ENCODE measurements around the gene PRKAR2B.
"Not testable (repeated sequence)": the region's sequence is repeated elsewhere in the genome, so short reads cannot be mapped to it uniquely, and the experiment has no call there.

PRKAR2B gene

DNA sequence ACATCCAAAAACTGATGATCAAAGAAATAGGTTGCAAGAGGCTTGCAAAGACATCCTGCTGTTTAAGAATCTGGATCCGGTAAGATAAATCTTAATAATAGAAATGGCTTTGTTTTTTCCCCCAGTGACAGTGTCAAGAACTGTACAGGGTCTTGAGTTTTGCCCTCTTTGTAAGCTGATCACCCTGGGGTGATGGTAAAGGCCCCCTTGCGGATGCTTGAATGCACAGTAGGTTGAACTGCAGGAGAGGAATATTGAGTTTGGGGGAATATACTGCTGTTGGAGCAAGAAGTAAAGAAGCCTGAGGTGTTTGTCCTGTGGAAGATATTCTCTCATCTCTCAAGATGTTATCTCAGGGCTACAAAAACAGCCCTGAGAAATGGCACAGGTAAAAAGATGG lies 83.7 kb downstream of the PRKAR2B start:
- no peak for DNase-seq

DNA sequence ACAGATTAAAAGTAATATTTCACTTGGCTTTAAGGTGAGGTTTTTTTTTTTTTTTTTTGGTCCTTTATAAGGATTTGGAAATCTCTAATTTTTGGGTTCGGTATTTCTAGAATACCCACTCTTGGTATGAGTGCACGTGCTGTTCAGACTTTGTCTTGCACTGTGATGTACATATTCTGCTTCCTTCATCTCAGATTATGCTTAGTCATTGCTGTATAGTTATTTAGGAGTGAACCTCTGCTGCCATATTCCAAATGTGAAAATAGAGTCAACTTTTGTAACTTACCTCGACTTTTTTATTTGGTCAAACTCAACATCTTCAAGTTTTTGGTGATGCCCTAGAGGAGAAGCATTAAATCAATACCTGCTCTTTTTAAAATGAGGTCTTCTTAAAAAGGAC lies 84.2 kb downstream of the PRKAR2B start:
- DNase-seq = no peak

DNA sequence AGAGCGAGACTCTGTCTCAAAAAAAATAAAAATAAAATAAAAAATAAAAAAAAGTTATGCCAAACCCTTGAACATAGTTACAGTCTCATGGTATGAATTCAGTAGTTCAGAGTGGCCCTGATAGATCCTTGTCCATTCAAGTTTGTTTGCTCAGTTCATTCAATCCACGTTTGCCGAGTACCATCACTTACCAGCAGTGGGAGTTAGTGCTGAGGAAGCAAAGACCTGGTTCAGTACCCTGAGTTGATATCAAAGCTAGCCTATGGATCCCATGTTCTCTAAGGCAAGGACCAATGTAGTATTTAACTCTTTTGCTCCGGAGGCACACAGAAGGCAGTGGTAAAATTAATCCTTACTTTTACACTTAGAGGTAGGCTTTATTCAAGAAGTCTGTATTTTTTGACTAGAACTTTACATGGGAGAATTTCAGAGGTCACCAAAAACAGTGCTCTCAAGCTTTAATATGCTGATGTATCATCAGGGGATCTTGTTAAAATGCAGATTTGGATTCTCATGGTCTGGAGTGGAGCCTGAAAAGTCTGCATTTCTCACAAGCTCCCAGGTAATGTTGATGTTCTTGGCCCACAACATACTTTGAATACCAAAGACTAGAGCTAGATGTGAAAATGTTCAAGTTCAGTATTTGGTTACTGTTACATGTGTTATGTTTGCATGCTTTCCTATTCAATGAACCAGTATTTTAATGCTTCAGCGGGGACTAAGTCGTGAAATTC lies 86.1 kb downstream of the PRKAR2B start:
- no peak for DNase-seq

DNA sequence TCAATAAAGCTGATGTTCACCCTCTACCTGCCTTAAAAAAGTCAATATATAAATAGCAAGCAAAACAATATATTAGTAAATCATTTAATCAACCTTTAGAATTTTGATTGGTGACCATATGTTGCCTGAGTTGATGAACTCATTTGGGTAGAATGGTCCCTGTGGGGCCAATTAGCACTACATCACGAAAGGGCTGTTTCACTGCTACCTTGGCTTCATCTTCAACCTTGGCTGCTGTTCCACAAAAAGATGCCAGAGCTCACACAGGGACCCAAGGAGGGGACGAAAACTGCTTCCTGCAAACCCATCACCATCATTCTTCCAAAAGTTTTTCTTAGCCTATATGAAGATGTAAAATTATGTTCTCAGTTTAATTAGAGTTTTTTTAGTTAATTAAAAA lies 88.9 kb downstream of the PRKAR2B start:
- no peak for DNase-seq

DNA sequence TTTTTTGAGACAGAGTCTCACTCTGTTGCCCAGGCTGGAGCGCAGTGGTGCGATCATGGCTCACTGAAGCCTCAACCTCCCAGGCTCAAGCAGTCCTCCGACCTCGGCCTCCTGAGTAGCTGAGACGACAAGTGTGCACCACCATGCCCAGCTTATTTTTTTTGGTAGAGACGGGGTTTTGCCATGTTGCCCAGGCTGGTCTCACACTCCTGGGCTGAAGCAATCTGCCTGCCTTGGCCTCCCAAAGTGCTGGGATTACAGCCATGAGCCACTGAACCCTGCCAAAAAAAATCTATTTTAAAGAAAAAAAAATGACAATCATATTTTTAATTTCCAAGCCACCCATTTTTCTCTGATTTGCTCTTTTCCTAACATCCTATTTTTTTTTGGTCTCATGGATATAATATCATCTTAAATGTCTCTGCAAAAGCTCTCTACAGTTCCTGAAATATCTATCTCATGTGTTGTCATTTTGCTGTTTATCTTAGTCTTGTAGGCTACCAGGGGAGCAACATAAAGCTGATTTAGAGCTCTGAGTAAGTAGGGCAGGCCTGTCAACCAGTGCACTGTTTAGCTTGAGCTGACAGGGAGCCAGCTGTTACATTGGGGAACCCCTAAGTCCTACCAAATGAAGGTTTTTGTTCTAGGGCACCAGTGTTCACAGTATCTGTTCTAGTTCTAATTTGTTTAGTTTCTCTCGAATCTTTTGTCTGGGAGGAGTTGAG lies 94.4 kb downstream of the PRKAR2B start:
- no peak for DNase-seq

DNA sequence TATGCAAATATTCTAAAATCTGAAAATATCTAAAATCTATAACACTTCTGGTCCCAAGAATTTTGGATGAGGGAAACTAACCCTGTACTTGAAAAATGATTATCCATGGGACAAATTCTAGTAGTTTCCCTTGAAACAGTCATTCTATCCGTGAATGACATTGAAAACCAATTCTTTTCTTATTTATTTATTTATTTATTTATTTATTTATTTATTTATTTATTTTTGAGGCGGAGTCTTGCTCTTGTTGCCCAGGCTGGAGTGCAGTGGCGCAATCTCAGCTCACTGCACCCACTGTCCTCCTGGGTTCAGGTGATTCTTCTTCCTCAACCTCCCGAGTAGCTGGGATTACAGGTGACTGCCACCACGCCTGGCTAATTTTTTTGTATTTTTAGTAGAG lies 99.4 kb downstream of the PRKAR2B start:
- DNase-seq = not testable (repeated sequence)

DNA sequence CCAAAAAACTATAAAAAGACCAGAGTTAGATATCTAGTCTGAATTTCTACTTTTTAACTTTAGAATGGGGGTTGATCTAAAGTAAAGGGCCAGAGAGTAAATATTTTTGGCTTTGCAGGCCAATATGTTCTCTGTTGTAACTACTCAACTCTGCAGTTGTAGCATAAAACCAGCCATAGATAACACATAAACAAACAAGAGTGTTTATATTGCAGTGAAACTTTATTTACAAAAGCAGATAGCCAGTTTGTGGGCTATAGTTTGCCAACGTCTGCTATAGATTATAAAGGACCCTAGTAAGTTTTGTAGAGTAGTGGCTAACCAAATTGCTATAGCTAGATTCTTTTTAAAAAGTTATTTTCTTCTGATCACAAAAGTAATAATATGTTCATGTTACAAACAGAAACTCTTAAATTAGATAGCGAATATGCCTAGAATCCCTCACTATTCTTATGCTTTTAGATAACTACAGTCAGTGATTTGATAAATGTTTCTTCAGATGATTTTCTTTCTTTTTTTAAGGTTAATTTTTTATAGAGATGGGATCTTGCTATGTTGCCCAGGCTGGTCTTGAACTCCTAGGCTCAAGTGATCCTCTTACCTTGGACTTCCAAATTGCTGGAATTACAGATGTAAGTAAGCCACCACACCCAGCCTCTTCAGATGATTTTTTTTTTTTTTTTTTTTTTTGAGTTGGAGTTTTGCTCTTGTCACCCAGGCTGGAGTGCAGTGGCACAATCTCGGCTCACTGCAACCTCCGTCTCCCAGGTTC lies 100.7 kb downstream of the PRKAR2B start:
- DNase-seq = no peak

DNA sequence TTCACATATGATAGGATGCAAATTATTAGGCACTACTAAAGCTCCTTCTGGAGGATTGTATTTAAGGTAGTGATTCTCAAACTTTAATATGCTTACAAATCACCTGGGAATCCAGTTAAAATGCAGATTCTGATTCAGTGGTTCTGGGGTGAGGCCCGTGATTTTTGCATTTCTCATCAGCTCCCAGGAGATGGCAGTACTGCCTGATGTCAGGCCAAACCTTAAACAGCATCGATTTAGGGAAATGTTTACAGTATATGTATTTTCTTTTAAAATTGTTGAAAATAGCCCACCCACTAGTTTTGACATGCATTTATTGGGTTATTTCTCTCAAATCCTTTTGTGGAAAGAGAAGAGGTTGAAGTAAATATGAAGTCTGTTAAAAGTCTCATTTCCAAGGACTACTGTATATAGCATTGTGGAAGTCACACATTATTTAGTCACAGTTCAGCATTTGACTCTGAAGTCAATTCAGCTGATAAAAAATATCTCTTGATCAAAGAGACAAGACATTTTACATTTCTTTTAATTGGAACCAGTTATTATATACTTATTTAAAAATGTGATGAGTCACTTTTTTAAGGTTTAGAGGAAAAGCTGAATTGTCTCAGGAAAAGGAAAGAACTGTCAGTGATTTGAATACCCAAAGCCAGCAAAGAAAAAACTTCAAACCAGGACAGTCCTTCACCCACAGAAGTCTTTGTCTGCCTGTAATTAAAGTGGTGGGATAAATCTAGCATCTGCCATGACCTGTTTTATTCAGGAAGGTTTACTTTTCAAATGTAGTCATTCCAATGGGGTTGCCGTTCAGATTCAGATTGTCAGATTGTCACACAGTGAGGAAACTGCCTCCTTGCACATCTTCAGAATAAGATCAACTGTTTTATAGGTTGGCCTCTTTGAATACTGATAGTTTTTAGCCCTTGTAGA lies 103.2 kb downstream of the PRKAR2B start:
- peak; percentile 57 for DNase-seq

DNA sequence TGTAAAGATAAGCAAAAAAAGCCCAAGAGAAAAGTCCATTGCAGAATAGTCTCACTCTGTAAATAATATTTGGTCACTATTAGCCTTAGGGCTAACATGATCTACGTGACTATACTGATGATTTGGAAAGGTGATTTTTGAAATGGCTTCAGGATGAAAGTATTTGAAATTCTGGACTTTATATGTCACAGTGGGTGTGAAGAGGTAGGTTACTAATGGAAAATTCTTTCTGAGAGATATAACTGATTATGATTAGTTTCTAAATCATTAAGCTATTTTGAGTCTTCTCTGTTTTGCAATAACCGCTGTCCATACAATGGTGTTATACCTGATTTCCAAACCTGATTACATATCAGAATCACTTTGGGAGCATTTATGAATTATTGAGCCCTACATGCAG lies 104.2 kb downstream of the PRKAR2B start:
- DNase-seq = no peak

DNA sequence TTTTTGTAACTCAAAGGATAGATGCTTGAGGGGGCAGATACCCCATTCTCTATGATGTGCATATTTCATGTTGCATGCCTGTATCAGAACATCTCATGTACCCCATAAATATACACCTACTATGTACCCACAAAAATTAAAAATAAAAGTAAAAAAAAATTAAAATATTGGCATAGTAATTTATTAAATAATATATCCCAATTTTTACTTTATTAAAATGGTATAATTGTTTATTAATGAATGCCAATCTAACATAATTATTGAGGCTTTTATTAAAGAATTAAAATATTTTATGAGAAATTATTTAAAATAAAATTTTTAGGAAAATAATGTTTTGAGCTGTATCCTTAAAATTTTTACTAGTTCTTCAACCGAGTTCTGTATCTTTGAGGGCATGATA lies 105.4 kb downstream of the PRKAR2B start:
- DNase-seq = no peak

DNA sequence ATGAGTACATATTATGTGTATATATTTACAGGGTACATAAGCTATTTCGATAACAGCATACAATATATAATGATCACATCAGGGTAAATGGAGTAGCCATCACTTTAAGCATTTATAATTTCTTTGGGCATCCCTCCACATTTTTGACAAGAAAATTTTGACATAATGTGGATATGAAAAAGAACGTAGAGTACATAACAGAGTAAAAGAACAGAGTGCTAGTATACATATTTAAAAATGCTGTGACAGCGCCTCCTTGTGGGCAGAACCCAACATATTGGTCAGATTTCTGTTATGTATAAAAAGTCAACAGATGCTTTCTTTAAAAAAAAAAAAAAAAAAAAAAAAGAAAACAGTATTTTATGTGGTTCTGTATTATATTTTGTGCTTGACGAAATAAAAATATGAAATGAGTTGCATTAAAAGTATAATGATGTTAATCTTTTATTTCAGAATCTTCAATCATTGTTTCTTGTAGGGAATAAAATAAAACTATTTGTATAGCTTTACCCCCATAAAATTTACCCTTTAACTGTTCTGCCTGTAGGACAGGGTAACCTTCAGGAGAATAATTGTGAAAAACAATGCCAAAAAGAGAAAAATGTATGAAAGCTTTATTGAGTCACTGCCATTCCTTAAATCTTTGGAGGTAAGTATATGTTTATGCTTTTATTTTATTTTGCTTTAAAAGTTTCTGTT lies 106.0 kb downstream of the PRKAR2B start:
- peak; percentile 85 for DNase-seq

DNA sequence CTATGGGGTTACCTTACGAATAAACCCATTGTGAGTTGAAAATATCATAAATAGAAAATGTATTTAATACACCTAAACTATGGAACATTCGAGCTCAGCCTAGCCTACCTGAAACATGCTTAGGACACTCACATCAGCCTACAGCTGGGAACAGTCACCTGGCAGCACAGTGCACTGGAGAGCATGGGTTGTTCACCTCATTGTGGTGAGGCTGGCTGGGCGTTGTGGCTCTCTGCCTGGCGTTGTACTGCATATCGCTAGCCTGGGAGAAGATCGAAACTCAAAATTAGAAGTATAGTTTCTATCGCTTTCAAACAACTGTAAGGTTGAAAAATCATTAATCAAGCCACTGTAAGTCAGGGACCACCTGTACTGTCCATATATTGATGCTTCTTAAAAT lies 107.0 kb downstream of the PRKAR2B start:
- no peak for DNase-seq

DNA sequence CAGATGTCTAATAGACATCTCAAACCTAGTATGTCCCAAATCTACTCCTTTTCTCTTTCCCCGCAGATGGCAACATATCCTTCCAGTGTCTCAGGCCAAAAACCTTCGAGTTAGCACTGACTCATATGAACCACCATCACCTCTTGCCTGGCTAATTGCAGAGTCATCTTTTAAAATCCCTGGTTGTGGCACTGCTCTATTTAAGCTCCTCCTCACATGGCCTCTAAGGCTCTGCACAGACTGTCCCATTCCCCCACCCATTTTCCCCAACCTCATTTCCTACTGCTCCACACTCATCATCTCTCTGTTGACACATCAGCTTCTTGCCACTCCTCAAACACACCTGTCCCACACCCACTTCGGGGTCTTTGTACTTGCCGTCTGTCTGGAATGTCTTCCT lies 107.5 kb downstream of the PRKAR2B start:
- DNase-seq = no peak

DNA sequence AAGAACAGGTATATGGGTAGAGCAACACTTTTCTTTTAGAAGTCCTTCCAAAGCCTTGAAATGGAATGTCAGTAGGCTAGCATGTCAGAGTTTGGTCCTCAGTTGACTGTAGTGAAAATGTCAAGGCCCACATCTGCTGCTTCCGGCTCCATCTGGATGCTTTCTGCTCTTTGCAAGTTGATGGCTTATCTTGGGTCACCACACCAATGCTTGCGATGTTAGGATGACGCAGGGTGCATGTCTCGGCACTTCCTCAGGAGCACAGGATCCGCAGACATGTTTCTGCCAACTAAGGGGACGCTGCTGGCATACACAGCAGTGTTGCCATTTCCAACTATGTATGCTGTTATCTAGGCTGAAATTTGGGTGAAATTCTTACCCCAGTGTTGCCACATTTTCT lies 110.3 kb downstream of the PRKAR2B start:
- no peak for DNase-seq

DNA sequence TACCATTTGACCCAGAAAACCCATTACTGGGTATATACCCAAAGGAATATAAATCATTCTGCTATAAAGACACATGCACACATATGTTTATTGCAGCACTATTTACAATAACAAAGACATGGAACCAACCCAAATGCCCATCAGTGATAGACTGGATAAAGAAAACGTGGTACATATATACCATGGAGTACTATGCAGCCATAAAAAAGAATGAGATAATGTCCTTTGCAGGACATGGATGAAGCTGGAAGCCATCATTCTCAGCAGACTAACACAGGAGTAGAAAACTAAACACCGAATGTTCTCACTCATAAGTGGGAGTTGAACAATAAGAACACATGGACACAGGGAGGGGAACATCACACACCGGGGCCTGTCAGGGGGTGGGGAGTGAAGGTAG lies 111.2 kb downstream of the PRKAR2B start:
- not testable (repeated sequence) for DNase-seq

DNA sequence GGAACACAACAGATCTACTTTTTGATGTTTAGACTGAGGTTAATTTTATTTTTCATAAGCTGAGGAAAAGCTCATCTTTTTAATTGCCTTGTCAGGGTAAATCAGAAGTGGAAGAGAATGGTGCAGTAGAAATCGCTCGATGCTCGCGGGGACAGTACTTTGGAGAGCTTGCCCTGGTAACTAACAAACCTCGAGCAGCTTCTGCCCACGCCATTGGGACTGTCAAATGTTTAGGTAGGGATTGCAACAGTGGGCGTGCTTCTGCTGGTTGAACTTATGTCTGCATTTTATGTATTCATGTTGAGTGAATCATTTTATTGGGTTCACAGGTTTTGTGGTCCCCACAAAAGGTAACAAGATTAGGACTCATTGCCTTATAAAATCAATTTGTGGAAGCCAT lies 112.6 kb downstream of the PRKAR2B start:
- DNase-seq = no peak

DNA sequence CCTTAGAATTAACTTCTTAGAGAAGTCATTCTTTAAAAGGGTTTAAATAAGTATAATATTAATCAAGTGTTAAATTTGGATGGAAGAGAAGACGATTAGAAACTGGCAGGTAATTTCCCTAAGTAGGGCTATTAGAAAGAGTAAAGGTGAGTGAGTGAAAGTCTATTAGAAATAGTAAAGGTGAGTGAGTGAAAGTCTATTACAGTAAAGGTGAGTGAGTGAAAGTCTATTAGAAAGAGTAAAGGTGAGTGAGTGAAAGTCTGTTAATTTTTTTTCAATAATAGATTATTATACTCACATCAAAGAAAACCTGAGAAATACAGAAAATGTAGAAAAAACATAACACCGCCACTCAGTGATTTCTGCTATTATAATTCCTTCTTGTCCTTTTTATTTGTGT lies 113.5 kb downstream of the PRKAR2B start:
- DNase-seq = no peak

DNA sequence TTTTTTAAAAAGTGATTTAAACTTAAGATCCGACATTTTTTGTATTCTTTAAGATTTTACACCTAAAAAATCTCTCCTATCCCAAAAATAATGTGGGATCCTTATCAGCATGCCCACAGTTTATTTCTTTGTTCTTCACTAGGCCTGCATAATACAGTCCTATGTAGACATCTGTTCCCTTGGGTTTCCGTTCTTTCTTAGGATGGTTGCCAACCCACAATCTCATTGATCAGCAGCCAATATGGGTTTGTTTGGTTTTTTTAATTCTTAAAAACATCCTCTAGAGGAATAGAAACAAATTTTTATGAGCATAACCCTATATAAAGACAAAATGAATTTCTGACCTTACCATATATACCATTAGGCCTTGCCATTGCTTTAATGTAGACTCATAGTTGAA lies 115.9 kb downstream of the PRKAR2B start:
- no peak for DNase-seq

DNA sequence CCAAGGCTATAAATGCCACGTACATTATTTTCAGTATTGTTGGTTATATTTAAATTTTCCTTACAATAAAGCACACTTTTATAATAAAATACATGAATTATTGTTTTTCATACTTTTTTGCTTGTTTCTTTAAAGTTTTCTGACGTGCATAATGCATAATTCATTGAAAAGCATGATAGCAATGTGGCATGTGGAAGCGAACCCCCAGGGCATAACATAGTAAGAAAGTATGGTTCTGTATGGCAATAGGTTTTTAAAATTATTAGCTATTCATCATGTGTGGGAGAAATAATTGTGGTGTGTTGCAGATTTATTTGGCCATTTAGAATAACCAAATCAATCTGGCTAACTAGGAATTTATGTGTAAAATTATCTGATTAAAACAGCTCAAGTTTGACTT lies 116.9 kb downstream of the PRKAR2B start:
- no peak for DNase-seq

DNA sequence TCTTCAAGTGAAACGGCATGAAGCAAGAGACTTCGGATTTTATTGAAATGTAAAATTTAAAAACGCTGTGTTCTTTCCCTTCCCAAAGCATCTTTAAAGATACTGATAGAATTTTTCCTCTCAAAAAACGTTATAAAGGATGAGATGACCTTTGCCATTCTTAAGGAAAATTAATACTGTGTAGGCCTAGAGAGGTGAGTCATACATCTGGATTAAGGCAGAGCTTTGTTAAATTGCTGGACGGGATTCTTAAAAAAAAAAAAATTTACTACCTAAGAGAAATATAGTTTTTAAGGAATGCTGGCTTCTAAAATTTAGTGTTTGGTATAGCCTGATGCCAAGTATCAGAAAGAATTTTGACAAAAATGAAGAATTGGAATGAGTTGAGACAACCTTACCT lies 118.0 kb downstream of the PRKAR2B start:
- DNase-seq = no peak

DNA sequence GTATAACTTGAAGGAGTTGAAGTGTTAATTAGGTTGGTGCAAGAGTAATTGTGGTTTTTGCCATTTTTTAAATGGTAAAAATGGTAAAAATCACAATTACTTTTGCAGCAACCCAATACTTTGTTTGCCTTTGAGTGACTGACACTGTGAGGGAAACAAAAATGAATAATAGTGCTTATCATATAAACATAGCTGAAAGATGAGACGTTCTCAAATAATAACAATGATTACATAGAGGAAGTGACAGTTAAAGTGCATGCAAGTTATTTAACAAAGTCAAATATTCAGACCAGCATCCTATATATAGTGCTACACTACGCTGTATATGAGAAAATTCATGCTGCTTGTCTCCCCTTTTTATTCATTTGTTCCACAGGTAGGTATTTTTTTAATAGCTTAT lies 119.6 kb downstream of the PRKAR2B start:
- no peak for DNase-seq

DNA sequence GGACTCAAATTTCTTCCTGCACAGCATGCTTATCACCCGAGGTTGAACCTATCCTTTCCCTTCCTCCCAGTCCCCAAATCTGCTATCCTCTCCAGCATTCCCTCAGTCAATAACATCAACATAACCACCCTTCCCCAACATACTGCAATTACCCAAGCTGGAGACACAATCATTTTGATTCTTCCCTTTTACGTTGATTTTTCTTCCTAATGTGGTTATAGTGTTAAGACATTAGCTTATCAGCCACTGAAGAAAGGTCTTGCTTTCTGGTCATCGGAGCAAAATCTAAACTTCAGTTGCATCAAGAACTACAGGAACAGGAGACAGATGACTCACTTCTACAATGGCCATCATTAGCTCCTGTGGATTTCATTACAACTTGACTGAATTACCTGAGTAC lies 120.8 kb downstream of the PRKAR2B start:
- no peak for DNase-seq

Data from CD4-positive, alpha-beta T cell treated with Interleukin-17A for 1 hour (primary cell).